Measurements from ENCODE around the gene RBM20. TPM values are rescaled to one million over a fixed set of nuclear protein-coding genes. Genes with fewer than 3 reads are reported as not detected.

The RBM20 gene
- total and polyA plus RNA-seq, 2 of the 4 experiments (the other 2 are of a cell fraction) = under 0.01 to 0.15 TPM

DNA sequence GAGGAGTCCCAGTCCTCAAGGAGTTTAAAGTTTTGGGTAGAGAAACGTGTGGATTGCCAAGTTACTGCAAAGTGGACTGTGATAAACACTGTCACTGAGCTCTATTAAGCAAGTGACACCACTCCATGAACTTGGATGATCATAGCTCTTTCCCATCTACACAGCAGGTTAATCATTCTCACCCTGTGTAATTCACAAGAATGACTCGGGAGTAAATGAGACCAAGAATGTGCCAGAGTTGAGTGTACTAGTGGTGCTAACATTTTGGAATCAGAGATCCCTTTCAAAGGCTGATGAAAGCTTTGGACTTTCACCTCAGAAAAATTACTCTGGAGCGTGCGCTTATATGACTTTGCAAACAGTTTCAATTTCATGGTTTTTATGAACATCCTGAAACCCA is 80.8 kb downstream of the RBM20 start:
- DNase-seq (no peak), ATAC-seq (ENCODE audit: low read depth) (no peak)
- H3K4me3 ChIP-seq (ENCODE audit: insufficient read depth, low read depth, low read length) = no peak overlapping the region
- H2BK20ac ChIP-seq (ENCODE audit: low read depth, low read length) = no peak overlapping the region
- H3K56ac ChIP-seq (ENCODE audit: extremely low read depth, insufficient read depth, low read length) = no peak overlapping the region
- H4K20me1 ChIP-seq (ENCODE audit: insufficient read depth, low read length) = no peaks in the 10 kb centered on the region
- H4K91ac ChIP-seq (ENCODE audit: insufficient read depth, low read depth, low read length) = no peak overlapping the region
- no peak overlapping the region for H3K9ac ChIP-seq (ENCODE audit: low read depth, low read length)
- H2BK120ac ChIP-seq (ENCODE audit: low read depth, low read length) = no peak overlapping the region
- no peak overlapping the region for H3K27ac ChIP-seq (ENCODE audit: insufficient read depth, low read length)
- H3K4ac ChIP-seq (ENCODE audit: low read depth, low read length) = no peak overlapping the region
- no peak overlapping the region for H2AFZ ChIP-seq (replicated peaks; ENCODE audit: low read length, poor library complexity)
- no peak overlapping the region for H4K8ac ChIP-seq (ENCODE audit: low read depth in 2 of 2, low read length in 2 of 2)
- H3K79me1 ChIP-seq (ENCODE audit: low read depth in 1 of 2, low read length in 2 of 2) = no peaks in the 10 kb centered on the region
- TF ChIP-seq FOS (IDR thresholded peaks at IDR 0.05; ENCODE audit: low read depth, low read length) = no peak
- no peak for TF ChIP-seq NFE2L2 (IDR thresholded peaks at IDR 0.05; ENCODE audit: low read depth, low read length)
- TF ChIP-seq, protein P1, sequence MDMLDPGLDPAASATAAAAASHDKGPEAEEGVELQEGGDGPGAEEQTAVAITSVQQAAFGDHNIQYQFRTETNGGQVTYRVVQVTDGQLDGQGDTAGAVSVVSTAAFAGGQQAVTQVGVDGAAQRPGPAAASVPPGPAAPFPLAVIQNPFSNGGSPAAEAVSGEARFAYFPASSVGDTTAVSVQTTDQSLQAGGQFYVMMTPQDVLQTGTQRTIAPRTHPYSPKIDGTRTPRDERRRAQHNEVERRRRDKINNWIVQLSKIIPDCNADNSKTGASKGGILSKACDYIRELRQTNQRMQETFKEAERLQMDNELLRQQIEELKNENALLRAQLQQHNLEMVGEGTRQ (IDR thresholded peaks at IDR 0.05; ENCODE audit: low read depth, low read length) = no peak
- no peak for TF ChIP-seq RAD21 (IDR thresholded peaks at IDR 0.05; ENCODE audit: low read length)
- no peak for TF ChIP-seq CEBPB (IDR thresholded peaks at IDR 0.05; ENCODE audit: low read depth, low read length)
- TF ChIP-seq MAZ (IDR thresholded peaks at IDR 0.05; ENCODE audit: borderline replicate concordance, low read depth, low read length) = no peak
- TF ChIP-seq SMC3 (IDR thresholded peaks at IDR 0.05; ENCODE audit: low read depth, low read length) = no peak
- TF ChIP-seq, protein P2, sequence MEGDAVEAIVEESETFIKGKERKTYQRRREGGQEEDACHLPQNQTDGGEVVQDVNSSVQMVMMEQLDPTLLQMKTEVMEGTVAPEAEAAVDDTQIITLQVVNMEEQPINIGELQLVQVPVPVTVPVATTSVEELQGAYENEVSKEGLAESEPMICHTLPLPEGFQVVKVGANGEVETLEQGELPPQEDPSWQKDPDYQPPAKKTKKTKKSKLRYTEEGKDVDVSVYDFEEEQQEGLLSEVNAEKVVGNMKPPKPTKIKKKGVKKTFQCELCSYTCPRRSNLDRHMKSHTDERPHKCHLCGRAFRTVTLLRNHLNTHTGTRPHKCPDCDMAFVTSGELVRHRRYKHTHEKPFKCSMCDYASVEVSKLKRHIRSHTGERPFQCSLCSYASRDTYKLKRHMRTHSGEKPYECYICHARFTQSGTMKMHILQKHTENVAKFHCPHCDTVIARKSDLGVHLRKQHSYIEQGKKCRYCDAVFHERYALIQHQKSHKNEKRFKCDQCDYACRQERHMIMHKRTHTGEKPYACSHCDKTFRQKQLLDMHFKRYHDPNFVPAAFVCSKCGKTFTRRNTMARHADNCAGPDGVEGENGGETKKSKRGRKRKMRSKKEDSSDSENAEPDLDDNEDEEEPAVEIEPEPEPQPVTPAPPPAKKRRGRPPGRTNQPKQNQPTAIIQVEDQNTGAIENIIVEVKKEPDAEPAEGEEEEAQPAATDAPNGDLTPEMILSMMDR (conservative IDR thresholded peaks at IDR 0.05; ENCODE audit: low read depth, low read length) = no peak
- TF ChIP-seq POLR2A (IDR thresholded peaks at IDR 0.05; ENCODE audit: low read depth, low read length) = no peak
- no peak for TF ChIP-seq MAFK (IDR thresholded peaks at IDR 0.05; ENCODE audit: low read depth, low read length)
- TF ChIP-seq, protein P3, sequence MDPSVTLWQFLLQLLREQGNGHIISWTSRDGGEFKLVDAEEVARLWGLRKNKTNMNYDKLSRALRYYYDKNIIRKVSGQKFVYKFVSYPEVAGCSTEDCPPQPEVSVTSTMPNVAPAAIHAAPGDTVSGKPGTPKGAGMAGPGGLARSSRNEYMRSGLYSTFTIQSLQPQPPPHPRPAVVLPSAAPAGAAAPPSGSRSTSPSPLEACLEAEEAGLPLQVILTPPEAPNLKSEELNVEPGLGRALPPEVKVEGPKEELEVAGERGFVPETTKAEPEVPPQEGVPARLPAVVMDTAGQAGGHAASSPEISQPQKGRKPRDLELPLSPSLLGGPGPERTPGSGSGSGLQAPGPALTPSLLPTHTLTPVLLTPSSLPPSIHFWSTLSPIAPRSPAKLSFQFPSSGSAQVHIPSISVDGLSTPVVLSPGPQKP (IDR thresholded peaks at IDR 0.05; ENCODE audit: borderline replicate concordance, low read depth, low read length) = no peak
- no peak for TF ChIP-seq BHLHE40 (IDR thresholded peaks at IDR 0.05; ENCODE audit: low read depth, low read length)
- no peak for TF ChIP-seq MXI1 (IDR thresholded peaks at IDR 0.05; ENCODE audit: borderline replicate concordance, low read depth, low read length)
- no peak for TF ChIP-seq RFX5 (IDR thresholded peaks at IDR 0.05; ENCODE audit: low read depth, low read length)
- no peak for TF ChIP-seq RCOR1 (IDR thresholded peaks at IDR 0.05; ENCODE audit: insufficient replicate concordance, low read length)
- no peak for TF ChIP-seq CHD1 (IDR thresholded peaks at IDR 0.05; ENCODE audit: low read depth, low read length)
- no peak overlapping the region for H2BK5ac ChIP-seq (ENCODE audit: low read depth, low read length, poor library complexity, severe bottlenecking)
- no peak overlapping the region for H4K5ac ChIP-seq (ENCODE audit: low read depth, low read length)
- in situ Hi-C loops (cut with MboI; ENCODE audit: low sequenced_read_pairs) = no loop called here
- ChIA-PET CTCF (no interaction called here), POLR2A (ENCODE audit: unreplicated experiment) (no interaction called here)
- dilution Hi-C loops (cut with HindIII; ENCODE audit: low sequenced_read_pairs, unreplicated experiment) = no loop called here
- no TSS peak for BruUV-seq (replicated peaks)
- H3K27me3 ChIP-seq (ENCODE audit: control insufficient read depth, insufficient read depth, low read length) = peaks cover 8% of the 10 kb centered on the region
- no peak overlapping the region for H2AK5ac ChIP-seq (ENCODE audit: low read depth, low read length)
- peaks cover 6% of the 10 kb centered on the region; the same call in 1 of the 2 replicates for H3K9me1 ChIP-seq (ENCODE audit: insufficient read depth, low read length)
- peaks cover 5% of the 10 kb centered on the region; the same call in 1 of the 2 replicates for H3K9me3 ChIP-seq (ENCODE audit: control insufficient read depth, insufficient read depth, low read length)
- H3K4me2 ChIP-seq (ENCODE audit: low read depth, low read length) = no peak overlapping the region
- WGBS, 2 experiments (ENCODE audit: extremely low coverage in 2 of 2, insufficient read length in 1 of 2) = no CpG with 5 or more reads among the region's 4 CpGs
- H3K36me3 ChIP-seq (ENCODE audit: control insufficient read depth, insufficient read depth, low read length) = no peaks in the 10 kb centered on the region
- H3K18ac ChIP-seq (ENCODE audit: low read depth, low read length) = no peak overlapping the region
- H3K14ac ChIP-seq (replicated peaks; ENCODE audit: low read depth, low read length) = no peak overlapping the region
- intact Hi-C loops (cut with micrococcal nuclease) = no loop called here
- no peak overlapping the region for H2AK9ac ChIP-seq (replicated peaks; ENCODE audit: low read depth, low read length, poor library complexity)
- H3K23ac ChIP-seq (ENCODE audit: low read depth, low read length) = no peak overlapping the region
- H3K4me1 ChIP-seq (ENCODE audit: control insufficient read depth, insufficient read depth, low read length) = peaks cover 1% of the 10 kb centered on the region; the same call in 1 of the 2 replicates
- no peak overlapping the region for H2BK15ac ChIP-seq (ENCODE audit: low read depth, low read length)
